HG02840 (cell line): Measurements from ENCODE around the gene PTGDS.

Experiments used
- ATAC-seq: cut with Tn5 transposase; IDR thresholded peaks from one replicate; pipeline ENCODE4 v1.9.1; 2021; ENCODE audit warnings: mild to moderate bottlenecking, moderate library complexity, moderate number of reproducible peaks; ENCODE audit not compliant: unreplicated experiment, low FRiP score

The PTGDS gene

DNA sequence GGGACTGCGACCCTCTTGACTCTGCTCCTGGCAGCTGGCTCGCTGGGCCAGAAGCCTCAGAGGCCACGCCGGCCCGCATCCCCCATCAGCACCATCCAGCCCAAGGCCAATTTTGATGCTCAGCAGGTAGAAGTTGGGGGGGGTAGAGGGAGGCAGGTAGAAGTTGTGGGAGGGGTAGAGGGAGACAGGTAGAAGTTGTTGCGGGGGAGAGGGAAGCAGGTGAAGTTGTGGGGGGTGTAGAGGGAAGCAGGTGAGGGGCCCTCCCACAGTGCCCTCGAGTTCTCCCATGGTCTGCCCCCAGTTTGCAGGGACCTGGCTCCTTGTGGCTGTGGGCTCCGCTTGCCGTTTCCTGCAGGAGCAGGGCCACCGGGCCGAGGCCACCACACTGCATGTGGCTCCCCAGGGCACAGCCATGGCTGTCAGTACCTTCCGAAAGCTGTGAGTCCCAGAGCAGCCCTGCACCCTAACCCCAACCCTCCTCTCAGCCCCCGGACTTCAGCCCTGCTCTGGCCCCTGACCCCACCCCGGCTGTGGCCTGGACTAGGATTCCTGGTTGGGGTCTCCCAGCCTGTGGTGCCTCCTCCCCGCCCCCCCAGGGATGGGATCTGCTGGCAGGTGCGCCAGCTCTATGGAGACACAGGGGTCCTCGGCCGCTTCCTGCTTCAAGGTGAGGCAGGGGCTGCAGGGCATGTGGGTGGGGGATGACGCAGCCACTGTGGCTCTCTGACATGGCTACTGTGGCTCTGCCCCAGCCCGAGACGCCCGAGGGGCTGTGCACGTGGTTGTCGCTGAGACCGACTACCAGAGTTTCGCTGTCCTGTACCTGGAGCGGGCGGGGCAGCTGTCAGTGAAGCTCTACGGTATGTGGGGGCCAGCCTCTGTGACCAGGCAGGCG, 31.7 kb upstream of the PTGDS start:
- no peak for ATAC-seq

DNA sequence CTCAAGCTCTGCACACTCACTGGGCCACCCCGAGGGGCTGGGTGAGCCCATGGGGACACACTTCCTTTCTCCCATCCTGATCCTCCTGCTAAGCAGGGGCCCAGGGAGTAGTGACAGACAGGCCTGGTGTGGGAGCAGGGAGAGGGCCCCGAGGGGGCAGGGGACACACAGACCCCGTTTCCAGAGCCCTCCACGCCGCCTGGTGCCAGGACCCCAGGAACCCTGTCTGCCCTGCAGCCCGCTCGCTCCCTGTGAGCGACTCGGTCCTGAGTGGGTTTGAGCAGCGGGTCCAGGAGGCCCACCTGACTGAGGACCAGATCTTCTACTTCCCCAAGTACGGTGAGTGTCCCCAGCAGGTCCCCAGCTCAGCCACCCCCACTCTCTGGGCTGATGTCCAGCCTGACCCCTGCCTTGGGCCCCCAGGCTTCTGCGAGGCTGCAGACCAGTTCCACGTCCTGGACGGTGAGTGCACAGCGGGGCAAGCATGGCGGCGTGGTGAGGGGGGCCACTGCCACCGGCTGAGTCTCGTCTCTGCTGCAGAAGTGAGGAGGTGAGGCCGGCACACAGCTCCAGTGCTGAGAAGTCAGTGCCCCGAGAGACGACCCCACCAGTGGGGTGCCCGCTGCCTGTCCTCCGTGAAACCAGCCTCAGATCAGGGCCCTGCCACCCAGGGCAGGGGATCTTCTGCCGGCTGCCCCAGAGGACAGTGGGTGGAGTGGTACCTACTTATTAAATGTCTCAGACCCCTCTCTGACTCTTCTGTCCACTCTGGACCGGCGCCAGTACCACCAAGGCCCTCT, 30.9 kb upstream of the PTGDS start:
- no peak for ATAC-seq

DNA sequence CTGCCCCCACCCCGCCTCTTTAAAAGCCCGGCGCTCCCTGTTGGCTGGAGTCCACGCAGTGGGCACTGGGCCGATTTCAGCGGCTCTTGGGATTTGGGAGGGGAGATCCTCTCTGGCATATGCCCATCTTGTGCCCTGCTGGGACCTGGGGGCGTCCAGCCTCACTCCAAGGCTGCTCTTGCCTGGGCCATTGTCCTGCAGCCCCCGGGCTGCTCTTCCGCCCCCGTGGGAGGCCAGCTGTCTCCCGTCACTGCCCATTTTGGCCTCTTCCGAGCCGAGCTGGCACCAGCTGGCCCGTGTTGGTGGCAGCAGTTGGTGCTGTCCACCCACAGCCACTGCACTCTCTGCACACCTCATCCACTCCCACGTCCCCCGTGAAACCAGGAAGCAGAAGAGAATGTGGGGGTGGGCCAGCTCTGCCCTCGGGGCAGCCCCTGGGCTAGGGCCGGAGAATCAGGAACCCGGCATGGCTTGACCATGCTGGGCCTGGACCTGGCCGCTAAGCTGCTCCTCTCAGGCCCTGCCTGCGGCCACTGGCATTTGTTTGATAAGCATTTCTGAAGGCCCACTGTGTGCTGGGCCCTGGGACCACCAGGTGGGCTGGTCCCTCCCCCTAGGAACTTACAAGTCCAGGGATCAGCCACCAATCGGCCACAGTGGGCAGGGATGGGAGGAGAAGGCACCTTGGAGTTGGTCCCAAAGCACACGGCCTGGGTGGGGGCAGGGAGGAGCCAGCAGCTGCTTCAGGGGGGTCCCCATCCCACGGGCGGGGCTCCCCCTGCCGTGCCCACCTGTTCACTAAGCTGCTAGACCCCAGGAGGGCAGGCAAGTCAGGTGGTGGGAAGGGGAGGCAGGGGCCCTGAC, 30.0 kb upstream of the PTGDS start:
- no peak for ATAC-seq

DNA sequence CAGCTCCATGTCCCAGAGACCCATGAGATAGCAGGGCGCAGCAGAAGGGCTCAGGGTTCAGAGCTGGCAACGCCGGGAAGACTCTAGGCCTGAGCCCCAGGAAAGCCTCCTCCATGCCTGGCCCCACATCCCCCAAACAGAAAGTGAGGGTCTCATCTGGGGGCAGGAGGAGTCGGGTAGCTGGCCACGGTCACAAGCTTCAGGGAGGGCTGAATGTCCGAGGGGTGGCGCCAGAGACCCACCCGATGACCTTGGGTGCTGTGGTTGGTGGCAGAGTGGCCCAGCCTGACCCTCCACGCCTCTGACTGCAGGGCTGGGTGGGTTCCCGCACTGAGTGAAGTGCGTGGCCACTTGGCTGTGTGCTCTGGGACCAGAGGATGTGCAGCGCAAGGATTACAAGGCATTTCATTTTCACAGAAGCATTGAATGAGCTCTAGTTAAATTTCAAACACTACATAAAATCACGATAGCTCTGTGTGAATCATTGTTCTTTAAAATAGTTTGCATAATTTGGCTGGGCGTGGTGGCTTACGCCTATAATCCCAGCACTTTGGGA, 29.3 kb upstream of the PTGDS start:
- no peak for ATAC-seq

GRCh38 chr9:136949239-136949816, 28.0 kb upstream of the PTGDS start:
- ATAC-seq = no peak

- ATAC-seq = peak; percentile 72
Observed at GRCh38 chr9:136949817-136950655, 27.3 kb upstream of the PTGDS start.

- no peak for ATAC-seq
Observed at GRCh38 chr9:136950656-136951276, 26.5 kb upstream of the PTGDS start.

DNA sequence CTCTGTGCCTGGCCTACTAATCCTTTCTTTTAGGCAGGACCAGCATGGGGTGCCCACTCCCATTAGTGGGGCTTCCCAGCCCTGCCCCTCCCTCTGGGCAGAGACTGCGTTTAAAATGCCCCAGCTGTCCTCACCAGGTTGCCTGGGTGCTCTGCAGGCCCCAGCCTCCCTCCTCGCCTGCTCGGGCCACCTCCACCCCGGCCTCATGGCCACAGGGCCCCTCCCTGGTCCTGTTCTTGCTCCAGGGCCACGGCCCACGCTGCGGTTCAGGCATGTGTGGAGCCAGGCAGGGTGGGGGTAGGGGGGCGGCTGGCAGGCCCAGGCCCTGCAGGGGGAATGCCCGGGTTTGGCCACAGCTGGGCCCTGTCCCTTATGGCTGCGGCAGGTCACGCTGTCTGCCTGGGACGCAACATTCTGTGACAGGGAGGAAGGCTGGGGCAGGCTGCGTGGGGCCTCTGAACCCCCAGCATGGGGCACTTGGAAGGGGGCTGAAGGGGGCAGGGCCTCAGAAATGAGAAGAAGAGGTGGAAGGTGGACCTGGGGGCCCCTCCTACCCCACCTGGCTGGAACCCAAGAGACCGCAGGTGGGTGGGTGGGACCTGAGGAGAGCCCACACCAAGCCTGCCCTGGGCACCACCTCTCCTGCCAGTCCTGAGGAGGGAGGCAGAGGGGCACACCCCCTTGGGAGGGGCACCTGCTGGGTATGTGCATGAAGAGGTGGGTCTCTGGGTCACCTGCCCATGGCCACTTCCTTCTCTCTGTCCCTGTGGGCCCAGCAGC, 25.6 kb upstream of the PTGDS start, which contains the start of gene LCN12:
LCN12 (plus strand) TSS at position 733 of the 780 bp plus-strand sequence. CDS start 55 bp downstream, outside the sequence.
- ATAC-seq = no peak

DNA sequence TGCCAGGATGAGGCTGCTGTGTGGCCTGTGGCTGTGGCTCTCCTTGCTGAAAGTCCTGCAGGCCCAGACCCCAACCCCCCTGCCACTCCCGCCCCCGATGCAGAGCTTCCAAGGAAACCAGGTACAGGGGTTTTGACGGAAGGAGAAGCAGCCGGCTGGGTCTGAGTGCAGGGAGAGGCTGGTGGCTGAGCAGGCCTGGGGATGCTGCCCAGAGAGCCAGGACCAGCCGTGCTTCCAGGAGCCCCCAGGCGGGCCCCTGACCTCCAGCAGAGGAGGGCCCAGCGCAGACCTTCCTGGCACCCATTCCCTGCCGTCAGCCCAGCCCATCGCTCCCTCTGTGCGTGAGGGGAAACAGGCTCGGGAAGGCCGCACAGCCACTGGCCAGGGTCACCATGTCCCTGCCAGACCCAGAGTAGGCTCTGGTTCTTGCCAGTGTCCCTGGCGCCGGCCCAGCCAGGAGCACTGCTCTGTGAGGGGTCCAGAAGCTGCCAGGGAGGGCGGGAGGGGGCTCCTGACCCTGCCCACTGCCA, 24.9 kb upstream of the PTGDS start:
- ATAC-seq = no peak

DNA sequence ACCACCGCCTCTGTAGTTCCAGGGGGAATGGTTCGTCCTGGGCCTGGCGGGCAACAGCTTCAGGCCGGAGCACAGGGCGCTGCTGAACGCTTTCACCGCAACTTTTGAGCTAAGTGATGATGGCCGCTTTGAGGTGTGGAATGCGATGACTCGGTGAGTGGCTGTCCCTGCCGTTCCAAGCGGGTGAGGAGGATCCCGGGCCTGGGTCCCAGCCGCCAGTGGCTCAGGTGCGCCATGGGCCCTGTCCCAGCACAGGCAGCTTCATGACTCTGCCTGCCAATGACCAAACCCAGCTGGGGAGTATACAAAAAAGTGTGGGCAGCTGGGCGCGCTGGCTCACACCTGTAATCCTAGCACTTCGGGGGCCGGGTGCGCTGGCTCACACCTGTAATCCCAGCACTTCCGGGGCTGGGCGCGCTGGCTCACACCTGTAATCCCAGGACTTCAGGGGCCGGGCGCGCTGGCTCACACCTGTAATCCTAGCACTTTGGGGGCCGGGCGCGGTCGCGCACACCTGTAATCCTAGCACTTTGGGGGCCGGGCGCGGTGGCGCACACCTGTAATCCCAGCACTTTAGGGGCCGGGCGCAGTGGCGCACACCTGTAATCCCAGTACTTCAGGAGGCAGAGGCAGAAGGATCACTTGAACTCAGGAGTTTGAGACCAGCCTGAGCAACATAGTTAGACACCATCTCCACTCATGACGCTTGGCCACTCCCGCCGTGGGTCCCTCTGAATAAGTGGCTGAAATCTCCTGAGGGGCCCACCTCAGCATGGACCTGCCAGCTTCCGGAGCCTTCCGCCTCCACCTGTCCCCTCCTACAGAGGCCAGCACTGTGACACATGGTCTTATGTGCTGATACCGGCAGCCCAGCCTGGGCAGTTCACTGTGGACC, 24.2 kb upstream of the PTGDS start:
- no peak for ATAC-seq

GRCh38 chr9:136953771-136954269, 23.5 kb upstream of the PTGDS start:
- no peak for ATAC-seq

GRCh38 chr9:136954270-136955083, 22.8 kb upstream of the PTGDS start:
- no peak for ATAC-seq

GRCh38 chr9:136955202-136955942, 21.9 kb upstream of the PTGDS start:
- no peak for ATAC-seq

- no peak for ATAC-seq
Observed at GRCh38 chr9:136955943-136956335, 21.4 kb upstream of the PTGDS start.

- ATAC-seq = no peak
Observed at GRCh38 chr9:136956604-136957003, 20.7 kb upstream of the PTGDS start.
